Stimulated activated effector memory CD8-positive, alpha-beta T cell treated with anti-CD3 and anti-CD28 coated beads, Interleukin-12 subunit alpha, Interleukin-12 subunit beta, amount 100 ng/mL, for 72 hours (primary cell): ENCODE measurements around the gene PREPL.

Experiments
- ATAC-seq: fragments of 150-1000 bp; cut with Tn5 transposase; 2 replicates; pipeline ENCODE4 v1.10.0; 2021
- DNase-seq, 2 donors: peaks; one replicate each; pipeline ENCODE4 v3.0.0; 2021 to 2022; ENCODE audit warnings: low spot score in 2 of 2
- H3K27ac Mint-ChIP-seq: one replicate; pipeline ENCODE4 v1.8.0; 2022; ENCODE audit warnings: mild to moderate bottlenecking, mixed read lengths
- H3K36me3 Mint-ChIP-seq: one replicate; pipeline ENCODE4 v1.8.0; 2022; ENCODE audit warnings: mild to moderate bottlenecking, mixed read lengths
- H3K4me1 Mint-ChIP-seq: one replicate; pipeline ENCODE4 v1.8.0; 2022; ENCODE audit warnings: mixed read lengths
- H3K4me3 Mint-ChIP-seq: one replicate; pipeline ENCODE4 v1.8.0; 2022; ENCODE audit warnings: mild to moderate bottlenecking, mixed read lengths
- H3K9me3 Mint-ChIP-seq: one replicate; pipeline ENCODE4 v1.8.0; 2022; ENCODE audit warnings: mixed read lengths

The PREPL gene

GRCh38 chr2:44360749-44361329, 455 bp downstream of the PREPL start:
- H3K4me3 Mint-ChIP-seq: peak overlapping the region; percentile 89
- peaks cover 26% of the 10 kb centered on the region for H3K36me3 Mint-ChIP-seq
- peak overlapping the region; percentile 100 for H3K27ac Mint-ChIP-seq
- peak in 1 of 2 donors; percentile 52 for DNase-seq
- ATAC-seq: peak; percentile 40
- peaks cover 35% of the 10 kb centered on the region for H3K4me1 Mint-ChIP-seq
- H3K9me3 Mint-ChIP-seq: no peaks in the 10 kb centered on the region

- ATAC-seq (no peak), DNase-seq (peak; percentile 9 to 57)
- Mint-ChIP-seq H3K4me1 (peaks cover 29% of the 10 kb centered on the region), H3K27ac (no peak overlapping the region), H3K4me3 (peak overlapping the region; percentile 3), H3K36me3 (peaks cover 33% of the 10 kb centered on the region), H3K9me3 (no peaks in the 10 kb centered on the region)
These were observed 2.8 kb downstream of the PREPL start for GRCh38 chr2:44358503-44358902.

GRCh38 chr2:44354761-44355160, 6.5 kb downstream of the PREPL start:
- Mint-ChIP-seq H3K4me3 (no peak overlapping the region), H3K27ac (no peak overlapping the region), H3K9me3 (no peaks in the 10 kb centered on the region), H3K36me3 (peaks cover 25% of the 10 kb centered on the region), H3K4me1 (peaks cover 36% of the 10 kb centered on the region)
- ATAC-seq (no peak), DNase-seq (no peak)

- peaks cover 23% of the 10 kb centered on the region for H3K36me3 Mint-ChIP-seq
- no peak overlapping the region for H3K27ac Mint-ChIP-seq
- H3K4me3 Mint-ChIP-seq: no peak overlapping the region
- DNase-seq (no peak), ATAC-seq (no peak)
- peaks cover 35% of the 10 kb centered on the region for H3K4me1 Mint-ChIP-seq
- no peaks in the 10 kb centered on the region for H3K9me3 Mint-ChIP-seq
These were observed 8.8 kb downstream of the PREPL start for GRCh38 chr2:44352510-44352909.

- H3K4me1 Mint-ChIP-seq: peaks cover 34% of the 10 kb centered on the region
- H3K27ac Mint-ChIP-seq: no peak overlapping the region
- H3K9me3 Mint-ChIP-seq: no peaks in the 10 kb centered on the region
These were observed 9.6 kb downstream of the PREPL start for GRCh38 chr2:44351676-44352075.

GRCh38 chr2:44351088-44351487, 10.2 kb downstream of the PREPL start:
- ATAC-seq: no peak
- Mint-ChIP-seq H3K9me3 (no peaks in the 10 kb centered on the region), H3K4me3 (no peak overlapping the region), H3K27ac (no peak overlapping the region), H3K4me1 (peaks cover 34% of the 10 kb centered on the region), H3K36me3 (peaks cover 32% of the 10 kb centered on the region)
- DNase-seq: no peak

More at GRCh38 chr2:44351676-44352075, 9.6 kb downstream of the PREPL start:
- Mint-ChIP-seq H3K4me3 (no peak overlapping the region), H3K36me3 (peaks cover 28% of the 10 kb centered on the region)
- DNase-seq: no peak
- ATAC-seq: no peak

GRCh38 chr2:44349506-44349905, 11.8 kb downstream of the PREPL start:
- no peak for DNase-seq
- no peak for ATAC-seq
- Mint-ChIP-seq H3K27ac (no peak overlapping the region), H3K4me1 (peaks cover 34% of the 10 kb centered on the region), H3K4me3 (no peak overlapping the region), H3K36me3 (peaks cover 40% of the 10 kb centered on the region), H3K9me3 (no peaks in the 10 kb centered on the region)

GRCh38 chr2:44348400-44348799, 12.9 kb downstream of the PREPL start:
- H3K27ac Mint-ChIP-seq: no peak overlapping the region
- H3K36me3 Mint-ChIP-seq: peaks cover 49% of the 10 kb centered on the region

GRCh38 chr2:44347526-44347925, 13.8 kb downstream of the PREPL start:
- Mint-ChIP-seq H3K9me3 (no peaks in the 10 kb centered on the region), H3K27ac (no peak overlapping the region), H3K4me3 (no peak overlapping the region), H3K4me1 (peaks cover 34% of the 10 kb centered on the region), H3K36me3 (peaks cover 56% of the 10 kb centered on the region)
- ATAC-seq (no peak), DNase-seq (no peak)

More at GRCh38 chr2:44348400-44348799, 12.9 kb downstream of the PREPL start:
- Mint-ChIP-seq H3K9me3 (no peaks in the 10 kb centered on the region), H3K4me3 (no peak overlapping the region), H3K4me1 (peaks cover 34% of the 10 kb centered on the region)
- DNase-seq: no peak
- no peak for ATAC-seq

GRCh38 chr2:44342854-44343253, 18.4 kb downstream of the PREPL start:
- ATAC-seq (no peak), DNase-seq (no peak)
- H3K36me3 Mint-ChIP-seq: peaks cover 96% of the 10 kb centered on the region
- no peaks in the 10 kb centered on the region for H3K9me3 Mint-ChIP-seq
- no peaks in the 10 kb centered on the region for H3K4me1 Mint-ChIP-seq
- no peak overlapping the region for H3K4me3 Mint-ChIP-seq
- no peak overlapping the region for H3K27ac Mint-ChIP-seq

- DNase-seq: no peak
- no peak for ATAC-seq
- H3K27ac Mint-ChIP-seq: no peak overlapping the region
- no peak overlapping the region for H3K4me3 Mint-ChIP-seq
- H3K36me3 Mint-ChIP-seq: peaks cover 85% of the 10 kb centered on the region
- no peaks in the 10 kb centered on the region for H3K4me1 Mint-ChIP-seq
- H3K9me3 Mint-ChIP-seq: peaks cover 3% of the 10 kb centered on the region
These were observed 25.3 kb downstream of the PREPL start for GRCh38 chr2:44335806-44336538.

- H3K9me3 Mint-ChIP-seq: peaks cover 3% of the 10 kb centered on the region
- H3K36me3 Mint-ChIP-seq: peaks cover 75% of the 10 kb centered on the region
- H3K4me3 Mint-ChIP-seq: no peak overlapping the region
- H3K4me1 Mint-ChIP-seq: no peaks in the 10 kb centered on the region
- DNase-seq (no peak), ATAC-seq (no peak)
- no peak overlapping the region for H3K27ac Mint-ChIP-seq
These were observed 27.3 kb downstream of the PREPL start for GRCh38 chr2:44333994-44334393.

- no peaks in the 10 kb centered on the region for H3K4me1 Mint-ChIP-seq
- ATAC-seq (no peak), DNase-seq (no peak)
- H3K9me3 Mint-ChIP-seq: no peaks in the 10 kb centered on the region
- H3K36me3 Mint-ChIP-seq: peaks cover 78% of the 10 kb centered on the region
- no peak overlapping the region for H3K27ac Mint-ChIP-seq
- H3K4me3 Mint-ChIP-seq: no peak overlapping the region
These were observed 30.5 kb downstream of the PREPL start for GRCh38 chr2:44330801-44331200.

GRCh38 chr2:44329343-44329742, 32.0 kb downstream of the PREPL start:
- peaks cover 80% of the 10 kb centered on the region for H3K36me3 Mint-ChIP-seq
- ATAC-seq (no peak), DNase-seq (no peak)
- H3K4me3 Mint-ChIP-seq: no peak overlapping the region
- no peaks in the 10 kb centered on the region for H3K9me3 Mint-ChIP-seq
- no peak overlapping the region for H3K27ac Mint-ChIP-seq
- no peaks in the 10 kb centered on the region for H3K4me1 Mint-ChIP-seq

- H3K4me1 Mint-ChIP-seq: no peaks in the 10 kb centered on the region
- peaks cover 82% of the 10 kb centered on the region for H3K36me3 Mint-ChIP-seq
- DNase-seq (no peak), ATAC-seq (no peak)
- H3K27ac Mint-ChIP-seq: no peak overlapping the region
- no peaks in the 10 kb centered on the region for H3K9me3 Mint-ChIP-seq
- no peak overlapping the region for H3K4me3 Mint-ChIP-seq
These were observed 32.5 kb downstream of the PREPL start for GRCh38 chr2:44328750-44329149.

GRCh38 chr2:44326548-44327264, 34.6 kb downstream of the PREPL start:
- Mint-ChIP-seq H3K36me3 (peaks cover 88% of the 10 kb centered on the region), H3K9me3 (no peaks in the 10 kb centered on the region), H3K4me3 (no peak overlapping the region), H3K4me1 (no peaks in the 10 kb centered on the region), H3K27ac (no peak overlapping the region)
- no peak for ATAC-seq
- DNase-seq: no peak
